ENCODE data around the gene SLC13A4. TPM values are rescaled to one million over a fixed set of nuclear protein-coding genes. Genes with fewer than 3 reads are reported as not detected.

The SLC13A4 gene
- total RNA-seq, 1 experiment from 2014 or later = not detected

DNA sequence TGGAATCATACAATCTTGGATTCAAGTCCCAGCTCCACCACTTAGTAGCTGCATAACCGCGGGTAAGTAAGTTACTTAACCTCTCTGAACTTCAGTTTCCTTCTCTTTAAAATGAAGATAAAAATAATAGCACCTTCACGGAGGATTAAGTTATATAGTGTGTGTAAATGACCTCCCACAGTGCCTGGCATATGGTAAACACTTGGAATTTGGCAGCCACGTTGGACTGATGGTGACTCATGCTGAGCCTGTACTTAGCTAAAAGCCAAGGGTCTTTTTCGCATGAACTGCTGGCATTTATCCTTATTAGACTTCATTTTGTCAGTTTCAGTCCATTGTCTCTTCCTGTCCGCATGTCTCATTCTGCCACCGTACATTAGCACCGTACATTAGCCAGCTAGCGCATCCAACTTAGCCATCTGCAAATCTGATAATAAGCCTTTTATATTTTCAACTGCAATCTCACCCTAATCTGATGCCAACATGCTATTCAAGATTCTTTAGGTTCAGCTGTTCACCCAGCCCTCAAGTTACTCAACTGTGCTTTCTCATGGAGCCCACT lies 11.2 kb downstream of the SLC13A4 start:
- Histone ChIP-seq H3K27ac (ENCODE audit: low read length) (no peak overlapping the region), H3K27me3 (ENCODE audit: control insufficient read depth, insufficient read depth, low read length) (no peaks in the 10 kb centered on the region), H3K36me3 (ENCODE audit: control insufficient read depth, insufficient read depth, low read length) (no peaks in the 10 kb centered on the region), H3K4me1 (ENCODE audit: control insufficient read depth, insufficient read depth, low read length) (peaks cover 20% of the 10 kb centered on the region; the same call in 1 of the 2 replicates), H3K9me3 (ENCODE audit: control insufficient read depth, insufficient read depth, low read depth, low read length) (no peaks in the 10 kb centered on the region), H3K4me3 (ENCODE audit: low read depth in 2 of 2, low read length in 2 of 2) (no peak overlapping the region)
- BruUV-seq (replicated peaks) = no TSS peak
- ChIA-PET POLR2A (no interaction called here), CTCF (no interaction called here)
- intact Hi-C loops (cut with micrococcal nuclease; ENCODE audit: unreplicated experiment) (no loop called here), in situ Hi-C loops (cut with HindIII; ENCODE audit: low pct_unique_long_range_greater_than_20kb, low sequenced_read_pairs) (no loop called here)
- peak; percentile 59 for ATAC-seq
- TF ChIP-seq, protein P1, sequence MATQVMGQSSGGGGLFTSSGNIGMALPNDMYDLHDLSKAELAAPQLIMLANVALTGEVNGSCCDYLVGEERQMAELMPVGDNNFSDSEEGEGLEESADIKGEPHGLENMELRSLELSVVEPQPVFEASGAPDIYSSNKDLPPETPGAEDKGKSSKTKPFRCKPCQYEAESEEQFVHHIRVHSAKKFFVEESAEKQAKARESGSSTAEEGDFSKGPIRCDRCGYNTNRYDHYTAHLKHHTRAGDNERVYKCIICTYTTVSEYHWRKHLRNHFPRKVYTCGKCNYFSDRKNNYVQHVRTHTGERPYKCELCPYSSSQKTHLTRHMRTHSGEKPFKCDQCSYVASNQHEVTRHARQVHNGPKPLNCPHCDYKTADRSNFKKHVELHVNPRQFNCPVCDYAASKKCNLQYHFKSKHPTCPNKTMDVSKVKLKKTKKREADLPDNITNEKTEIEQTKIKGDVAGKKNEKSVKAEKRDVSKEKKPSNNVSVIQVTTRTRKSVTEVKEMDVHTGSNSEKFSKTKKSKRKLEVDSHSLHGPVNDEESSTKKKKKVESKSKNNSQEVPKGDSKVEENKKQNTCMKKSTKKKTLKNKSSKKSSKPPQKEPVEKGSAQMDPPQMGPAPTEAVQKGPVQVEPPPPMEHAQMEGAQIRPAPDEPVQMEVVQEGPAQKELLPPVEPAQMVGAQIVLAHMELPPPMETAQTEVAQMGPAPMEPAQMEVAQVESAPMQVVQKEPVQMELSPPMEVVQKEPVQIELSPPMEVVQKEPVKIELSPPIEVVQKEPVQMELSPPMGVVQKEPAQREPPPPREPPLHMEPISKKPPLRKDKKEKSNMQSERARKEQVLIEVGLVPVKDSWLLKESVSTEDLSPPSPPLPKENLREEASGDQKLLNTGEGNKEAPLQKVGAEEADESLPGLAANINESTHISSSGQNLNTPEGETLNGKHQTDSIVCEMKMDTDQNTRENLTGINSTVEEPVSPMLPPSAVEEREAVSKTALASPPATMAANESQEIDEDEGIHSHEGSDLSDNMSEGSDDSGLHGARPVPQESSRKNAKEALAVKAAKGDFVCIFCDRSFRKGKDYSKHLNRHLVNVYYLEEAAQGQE (IDR thresholded peaks at IDR 0.05; ENCODE audit: insufficient read depth in 1 of 2, low read depth in 2 of 2, low read length in 1 of 2) = no peak
- TF ChIP-seq POLR2AphosphoS5 (IDR thresholded peaks at IDR 0.05; ENCODE audit: low read depth, low read length) (peak; percentile 57; the same call in 1 of the 2 replicates), CTCF (IDR thresholded peaks at IDR 0.05) (no peak), TCF7L2 (IDR thresholded peaks at IDR 0.05; ENCODE audit: low read depth, low read length) (peak; percentile 61; the same call in 1 of the 2 replicates)
- no peak for DNase-seq (ENCODE audit: low read depth, low spot score)

- Histone ChIP-seq H3K36me3 (ENCODE audit: control insufficient read depth, insufficient read depth, low read length) (no peaks in the 10 kb centered on the region), H3K27ac (ENCODE audit: low read length) (peak overlapping the region; percentile 52; the same call in 1 of the 2 replicates), H3K4me1 (ENCODE audit: control insufficient read depth, insufficient read depth, low read length) (peaks cover 20% of the 10 kb centered on the region; the same call in 1 of the 2 replicates), H3K4me3 (ENCODE audit: low read depth in 2 of 2, low read length in 2 of 2) (no peak overlapping the region), H3K27me3 (ENCODE audit: control insufficient read depth, insufficient read depth, low read length) (no peaks in the 10 kb centered on the region), H3K9me3 (ENCODE audit: control insufficient read depth, insufficient read depth, low read depth, low read length) (no peaks in the 10 kb centered on the region)
- POLR2A ChIA-PET = no interaction called here
- ATAC-seq = no peak
- CTCF ChIA-PET = no interaction called here
- intact Hi-C loops (cut with micrococcal nuclease; ENCODE audit: unreplicated experiment) (no loop called here), in situ Hi-C loops (cut with HindIII; ENCODE audit: low pct_unique_long_range_greater_than_20kb, low sequenced_read_pairs) (no loop called here)
- no peak for DNase-seq (ENCODE audit: low read depth, low spot score)
- no TSS peak for BruUV-seq (replicated peaks)
- TF ChIP-seq POLR2AphosphoS5 (IDR thresholded peaks at IDR 0.05; ENCODE audit: low read depth, low read length) (no peak), CTCF (IDR thresholded peaks at IDR 0.05) (no peak)
Observed at GRCh38 chr7:135715673-135716072, 12.3 kb downstream of the SLC13A4 start.
